Measurements from ENCODE around the gene UBAC2.
A peak's percentile ranks its signal among the peaks of the same experiment; 100 is the strongest.

The UBAC2 gene

GRCh38 chr13:99200432-99201167 lies at the start of gene UBAC2:
UBAC2 (plus strand) TSS chr13:99200854; CDS start chr13:99200909, 55 bp downstream.
- DNase-seq, result peak; percentile 51

DNA sequence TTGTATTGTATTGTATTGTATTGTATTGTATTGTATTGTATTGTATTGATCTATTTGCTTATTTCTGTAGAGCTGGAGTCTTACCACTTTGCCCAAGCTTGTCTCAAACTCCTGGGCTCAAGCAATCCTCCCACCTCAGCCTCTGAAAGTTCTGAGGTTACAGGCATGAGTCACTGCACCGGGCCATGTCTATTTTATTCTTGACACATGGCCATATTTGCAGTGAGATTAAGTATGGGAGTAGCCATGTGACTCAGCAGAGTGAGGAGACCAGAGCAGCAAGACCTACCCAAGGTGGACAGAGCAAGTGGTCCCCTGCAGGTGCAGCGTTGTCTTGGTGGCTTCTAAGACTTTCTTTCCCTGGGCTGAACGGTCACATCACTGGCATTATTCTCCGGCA lies 49.1 kb upstream of the UBAC2 start:
- no peak for DNase-seq

GRCh38 chr13:99153219-99153618 lies 47.4 kb upstream of the UBAC2 start:
- no peak for DNase-seq

DNA sequence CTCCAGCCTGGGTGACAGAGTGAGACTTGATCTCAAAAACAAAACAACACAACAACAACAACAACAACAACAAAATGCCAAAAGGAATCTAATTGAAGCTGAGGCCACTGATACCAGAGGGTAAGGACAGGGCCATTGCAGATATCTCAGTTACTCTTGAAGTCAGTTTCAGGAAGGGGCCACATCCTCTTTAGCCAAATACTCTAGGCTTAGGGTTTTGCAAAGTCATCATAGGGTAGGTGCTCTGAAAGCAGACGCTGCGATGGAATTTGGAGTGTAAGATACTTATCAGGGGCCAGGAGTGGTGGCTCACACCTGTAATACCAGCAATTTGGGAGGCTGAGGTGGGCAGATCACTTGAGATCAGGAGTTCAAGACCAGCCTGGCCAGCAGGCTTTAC lies 46.6 kb upstream of the UBAC2 start:
- no peak for DNase-seq

GRCh38 chr13:99155821-99156220 lies 44.8 kb upstream of the UBAC2 start:
- no peak for DNase-seq

DNA sequence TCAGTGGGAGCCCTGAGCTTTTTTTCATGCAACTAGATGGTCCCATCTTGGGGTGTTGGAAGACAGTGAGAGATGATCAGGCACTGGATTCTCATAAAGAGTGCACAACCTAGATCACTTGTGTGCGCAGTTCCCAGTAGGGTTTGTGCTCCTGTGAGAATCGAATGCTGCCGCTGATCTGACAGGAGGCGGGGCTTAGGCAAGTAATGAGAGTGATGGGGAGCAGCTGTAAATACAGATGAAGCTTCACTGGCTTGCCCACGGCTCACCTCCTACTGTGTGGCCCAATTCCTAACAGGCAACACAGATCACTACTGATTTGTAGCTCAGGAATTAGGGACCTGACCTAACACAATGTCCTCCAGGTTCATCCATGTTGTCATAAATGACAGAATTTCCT lies 43.6 kb upstream of the UBAC2 start:
- DNase-seq, result no peak

DNA sequence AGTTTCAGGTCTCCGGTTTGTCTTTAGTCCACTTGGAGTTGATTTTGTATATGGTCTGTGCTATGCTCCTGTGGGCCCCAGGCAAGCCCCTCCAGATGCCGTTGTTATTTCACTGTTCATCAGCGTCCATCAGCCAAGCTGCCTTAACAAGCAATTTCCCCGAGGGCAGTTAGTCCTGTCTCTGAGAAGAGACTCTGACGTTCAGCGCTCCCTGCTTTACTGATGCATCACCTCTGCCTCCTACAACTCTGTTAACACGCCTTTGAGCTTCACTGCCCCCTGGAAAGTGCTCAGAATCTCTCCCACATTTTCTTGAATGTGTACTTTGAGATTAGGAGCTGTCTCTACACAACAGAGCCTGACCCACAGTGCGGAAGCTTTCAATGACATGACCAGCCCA lies 41.8 kb upstream of the UBAC2 start:
- no peak for DNase-seq

DNA sequence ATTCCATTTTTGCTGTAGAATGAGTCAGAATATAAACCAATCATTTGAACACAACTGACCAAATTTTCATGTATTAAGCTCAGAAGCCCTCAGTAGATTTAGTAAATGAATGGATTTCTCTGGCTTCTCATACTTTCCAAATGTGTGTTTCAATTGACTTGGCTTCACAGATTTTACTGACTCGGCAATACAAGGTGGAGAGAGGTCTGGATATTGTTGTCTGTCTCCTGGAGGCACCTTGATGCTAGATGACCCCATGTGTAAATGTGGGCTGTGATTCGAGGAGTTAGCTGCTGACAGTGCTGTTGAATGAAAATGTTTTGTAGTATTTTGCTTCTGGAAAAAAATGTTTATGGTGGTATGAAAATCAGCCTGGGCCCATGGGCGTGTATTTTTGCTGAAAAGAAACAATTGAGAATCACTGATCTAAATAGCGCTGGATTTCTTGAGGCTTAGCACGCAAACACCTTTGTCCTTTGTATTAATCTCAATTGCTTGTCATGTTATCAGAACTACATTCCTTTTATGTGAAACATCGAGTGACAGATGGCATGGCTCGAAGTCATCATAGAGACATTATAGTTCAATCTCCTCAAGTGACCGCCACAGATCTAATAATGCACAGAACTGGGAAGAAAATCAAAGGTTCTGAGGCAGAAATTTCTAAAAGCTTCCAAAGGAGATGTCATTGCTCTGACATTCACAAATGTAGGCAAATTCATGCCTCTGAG lies 41.2 kb upstream of the UBAC2 start:
- DNase-seq, result no peak

GRCh38 chr13:99160415-99160814 lies 40.2 kb upstream of the UBAC2 start:
- no peak for DNase-seq

DNA sequence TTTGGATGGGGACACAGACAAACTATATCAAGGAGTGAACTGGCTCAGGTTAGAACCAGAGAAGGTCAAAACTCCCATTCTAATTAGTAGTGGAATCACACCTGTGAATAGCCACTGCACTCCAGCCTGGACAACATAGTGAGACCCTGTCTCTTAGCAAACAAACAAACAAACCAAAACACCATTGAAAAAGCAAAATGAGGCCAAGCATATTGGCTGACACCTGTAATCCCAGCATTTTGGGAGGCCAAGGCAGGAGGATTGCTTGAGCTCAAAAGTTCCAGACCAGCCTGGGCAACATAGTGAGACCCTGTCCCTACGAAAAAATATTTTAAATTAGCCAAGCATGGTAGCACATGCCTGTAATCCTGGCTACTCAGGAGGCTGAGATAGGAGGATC lies 39.1 kb upstream of the UBAC2 start:
- no peak for DNase-seq

- DNase-seq, result no peak
Measured at GRCh38 chr13:99162567-99163361, 37.9 kb upstream of the UBAC2 start.

DNA sequence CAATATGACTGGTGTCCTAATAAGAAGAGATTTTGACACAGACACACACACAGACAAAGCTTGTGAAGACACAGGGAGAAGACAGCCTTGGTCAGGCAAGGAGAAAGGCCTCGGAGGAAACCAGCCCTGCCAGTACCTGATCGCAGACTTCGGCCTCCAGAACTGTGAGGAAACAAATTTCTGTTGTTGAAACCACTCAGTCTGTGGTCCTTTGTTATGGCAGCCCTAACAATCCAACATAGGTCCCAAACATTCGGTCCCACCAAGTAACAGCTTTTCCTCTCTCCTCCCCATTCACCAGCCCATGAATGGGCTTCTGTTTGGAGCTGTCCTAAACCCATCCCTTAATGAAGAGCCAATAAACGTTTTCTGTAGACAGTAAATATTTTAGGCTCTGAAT lies 36.4 kb upstream of the UBAC2 start:
- no peak for DNase-seq

- DNase-seq, result no peak
Measured at GRCh38 chr13:99165753-99166587, 34.7 kb upstream of the UBAC2 start.

DNA sequence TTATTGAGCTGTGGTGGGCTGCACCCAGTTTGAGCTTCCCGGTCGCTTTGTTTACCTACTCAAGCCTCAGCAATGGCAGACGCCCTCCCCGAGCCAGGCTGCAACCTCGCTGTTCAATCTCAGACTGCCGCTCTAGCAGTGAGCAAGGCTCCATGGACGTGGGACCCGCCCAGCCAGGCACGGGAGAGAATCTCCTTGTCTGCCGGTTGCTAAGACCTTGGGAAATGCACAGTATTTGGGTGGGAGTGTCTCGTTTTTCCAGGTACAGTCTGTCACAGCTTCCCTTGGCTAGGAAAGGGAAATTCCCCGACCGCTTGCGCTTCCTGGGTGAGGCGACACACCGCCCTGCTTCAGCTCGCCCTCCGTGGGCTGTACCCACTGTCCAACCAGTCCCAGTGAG lies 27.7 kb upstream of the UBAC2 start:
- no peak for DNase-seq

DNA sequence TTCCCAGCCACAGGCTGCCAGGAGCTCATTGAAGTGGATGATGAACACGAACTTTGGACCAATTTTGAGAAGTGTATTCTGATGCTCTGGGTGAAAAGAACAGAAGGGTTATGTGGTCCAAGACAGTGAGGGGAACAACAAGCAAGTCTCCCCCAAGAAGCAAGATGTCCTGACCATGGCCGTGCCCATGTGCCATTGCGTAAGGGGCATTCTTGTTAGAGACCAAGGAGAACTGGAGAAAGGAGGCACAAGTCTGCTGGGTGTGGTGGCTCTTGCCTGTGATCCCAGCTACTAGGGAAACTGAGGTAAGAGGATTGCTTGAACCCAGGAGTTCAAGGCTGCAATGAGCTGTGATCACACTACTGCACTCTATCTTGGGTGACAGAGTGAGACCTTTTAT lies 27.0 kb upstream of the UBAC2 start:
- DNase-seq, result no peak

GRCh38 chr13:99174533-99175100 lies 26.0 kb upstream of the UBAC2 start:
- DNase-seq, result no peak

- peak; percentile 20 for DNase-seq
Measured at GRCh38 chr13:99176309-99177276, 24.1 kb upstream of the UBAC2 start.

GRCh38 chr13:99178636-99179035 lies 22.0 kb upstream of the UBAC2 start:
- DNase-seq, result no peak

- no peak for DNase-seq
Measured at GRCh38 chr13:99179460-99179859, 21.2 kb upstream of the UBAC2 start.

GRCh38 chr13:99182439-99182838 lies 18.2 kb upstream of the UBAC2 start:
- no peak for DNase-seq

DNA sequence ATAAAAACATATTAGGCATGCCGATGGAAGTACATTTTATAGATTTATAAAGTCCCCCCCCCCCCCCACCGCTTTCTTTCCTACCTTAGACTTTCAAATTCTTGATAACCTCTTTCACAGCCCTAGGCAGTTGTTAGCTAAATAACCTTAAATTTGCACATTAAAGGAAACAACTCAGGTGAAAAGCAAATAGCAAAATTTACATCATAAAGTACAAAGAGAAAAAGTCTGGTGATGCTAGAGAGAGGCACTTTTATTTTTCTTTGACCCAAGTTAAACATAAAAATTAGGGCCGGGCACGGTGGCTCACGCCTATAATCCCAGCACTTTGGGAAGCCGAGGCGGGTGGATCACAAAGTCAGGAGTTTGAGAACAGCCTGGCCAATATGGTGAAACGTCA lies 15.0 kb upstream of the UBAC2 start:
- DNase-seq, result no peak
